NCI-H1417 treated with DMSO at 0.1 percent for 48 hours (cell line): ENCODE results near the gene DIP2B.
"Not testable (repeated sequence)": the region's sequence is repeated elsewhere in the genome, so short reads cannot be mapped to it uniquely, and the experiment has no call there.

Experiments used
- DNase-seq: peaks from one replicate; lab custom pipeline; 2025; lab: John Stamatoyannopoulos, UW

Gene DIP2B

GRCh38 chr12:50678650-50679365, 174.0 kb downstream of the DIP2B start:
- no peak for DNase-seq

- no peak for DNase-seq
Observed at GRCh38 chr12:50679612-50680011, 174.8 kb downstream of the DIP2B start.

- not testable (repeated sequence) for DNase-seq
Observed at GRCh38 chr12:50681064-50681463, 176.3 kb downstream of the DIP2B start.

GRCh38 chr12:50685641-50686040, 180.9 kb downstream of the DIP2B start:
- no peak for DNase-seq

GRCh38 chr12:50686406-50686805, 181.6 kb downstream of the DIP2B start:
- no peak for DNase-seq

GRCh38 chr12:50686976-50687375, 182.2 kb downstream of the DIP2B start:
- DNase-seq = no peak

- DNase-seq = no peak
Observed at GRCh38 chr12:50689437-50689836, 184.7 kb downstream of the DIP2B start.

- no peak for DNase-seq
Observed at GRCh38 chr12:50690925-50691324, 186.1 kb downstream of the DIP2B start.

- no peak for DNase-seq
Observed at GRCh38 chr12:50695961-50696360, 191.2 kb downstream of the DIP2B start.

GRCh38 chr12:50696931-50697330, 192.1 kb downstream of the DIP2B start:
- no peak for DNase-seq

- no peak for DNase-seq
Observed at GRCh38 chr12:50699154-50699553, 194.4 kb downstream of the DIP2B start.

- no peak for DNase-seq
Observed at GRCh38 chr12:50699940-50700339, 195.2 kb downstream of the DIP2B start.

- no peak for DNase-seq
Observed at GRCh38 chr12:50706606-50707005, 201.8 kb downstream of the DIP2B start.

- no peak for DNase-seq
Observed at GRCh38 chr12:50707396-50707795, 202.6 kb downstream of the DIP2B start.

GRCh38 chr12:50708631-50709030, 203.8 kb downstream of the DIP2B start:
- no peak for DNase-seq

- no peak for DNase-seq
Observed at GRCh38 chr12:50711121-50711520, 206.3 kb downstream of the DIP2B start.

- no peak for DNase-seq
Observed at GRCh38 chr12:50715174-50715573, 210.4 kb downstream of the DIP2B start.

- no peak for DNase-seq
Observed at GRCh38 chr12:50718760-50719159, 214.0 kb downstream of the DIP2B start.

- DNase-seq = no peak
Observed at GRCh38 chr12:50720085-50720484, 215.3 kb downstream of the DIP2B start.

- DNase-seq = no peak
Observed at GRCh38 chr12:50720501-50720900, 215.7 kb downstream of the DIP2B start.

GRCh38 chr12:50723865-50724264, 219.1 kb downstream of the DIP2B start:
- DNase-seq = no peak

GRCh38 chr12:50725011-50725942, 220.5 kb downstream of the DIP2B start:
- no peak for DNase-seq

GRCh38 chr12:50727466-50727865, 222.7 kb downstream of the DIP2B start:
- no peak for DNase-seq
